ENCODE measurements around the gene FPR1.

FPR1 gene

GRCh38 chr19:51729781-51730180 is 21.9 kb downstream of the FPR1 start:
- Histone ChIP-seq H2AFZ (ENCODE audit: low read depth, low read length) (no peak overlapping the region), H3K27me3 (ENCODE audit: insufficient read depth, low read length, poor library complexity) (no peaks in the 10 kb centered on the region)
- no peak for ATAC-seq (ENCODE audit: insufficient read depth, low read depth)

GRCh38 chr19:51727349-51727880 is 24.3 kb downstream of the FPR1 start:
- H3K9me3 ChIP-seq (ENCODE audit: insufficient read depth, low read length, severe bottlenecking) = peaks cover 4% of the 10 kb centered on the region
- no peak overlapping the region for H3K4me2 ChIP-seq (ENCODE audit: insufficient read depth, low read length)
- H3K9ac ChIP-seq (ENCODE audit: low read depth, low read length) = no peak overlapping the region
- TF ChIP-seq EZH2 (IDR thresholded peaks at IDR 0.05; ENCODE audit: borderline replicate concordance, low read depth, low read length, severe bottlenecking) = no peak
- TF ChIP-seq, protein P1, sequence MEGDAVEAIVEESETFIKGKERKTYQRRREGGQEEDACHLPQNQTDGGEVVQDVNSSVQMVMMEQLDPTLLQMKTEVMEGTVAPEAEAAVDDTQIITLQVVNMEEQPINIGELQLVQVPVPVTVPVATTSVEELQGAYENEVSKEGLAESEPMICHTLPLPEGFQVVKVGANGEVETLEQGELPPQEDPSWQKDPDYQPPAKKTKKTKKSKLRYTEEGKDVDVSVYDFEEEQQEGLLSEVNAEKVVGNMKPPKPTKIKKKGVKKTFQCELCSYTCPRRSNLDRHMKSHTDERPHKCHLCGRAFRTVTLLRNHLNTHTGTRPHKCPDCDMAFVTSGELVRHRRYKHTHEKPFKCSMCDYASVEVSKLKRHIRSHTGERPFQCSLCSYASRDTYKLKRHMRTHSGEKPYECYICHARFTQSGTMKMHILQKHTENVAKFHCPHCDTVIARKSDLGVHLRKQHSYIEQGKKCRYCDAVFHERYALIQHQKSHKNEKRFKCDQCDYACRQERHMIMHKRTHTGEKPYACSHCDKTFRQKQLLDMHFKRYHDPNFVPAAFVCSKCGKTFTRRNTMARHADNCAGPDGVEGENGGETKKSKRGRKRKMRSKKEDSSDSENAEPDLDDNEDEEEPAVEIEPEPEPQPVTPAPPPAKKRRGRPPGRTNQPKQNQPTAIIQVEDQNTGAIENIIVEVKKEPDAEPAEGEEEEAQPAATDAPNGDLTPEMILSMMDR (IDR thresholded peaks at IDR 0.05; ENCODE audit: borderline replicate concordance, extremely low read depth, low read length, poor library complexity, severe bottlenecking) = no peak
- no peaks in the 10 kb centered on the region for H3K36me3 ChIP-seq (ENCODE audit: insufficient read depth, low read length)
- H3K27ac ChIP-seq (ENCODE audit: low read length) = no peak overlapping the region
- H4K20me1 ChIP-seq (ENCODE audit: insufficient read depth, low read length) = peaks cover 2% of the 10 kb centered on the region; the same call in 1 of the 2 replicates
- no peak overlapping the region for H3K4me3 ChIP-seq (ENCODE audit: low read depth in 1 of 2, low read length in 2 of 2)
- no peak for DNase-seq
- H2AFZ ChIP-seq (ENCODE audit: low read depth, low read length) = no peak overlapping the region
- ATAC-seq (ENCODE audit: insufficient read depth, low read depth) = no peak
- H3K4me1 ChIP-seq (ENCODE audit: insufficient read depth, low read length) = no peaks in the 10 kb centered on the region
- no peaks in the 10 kb centered on the region for H3K27me3 ChIP-seq (ENCODE audit: insufficient read depth, low read length, poor library complexity)
- no peaks in the 10 kb centered on the region for H3K79me2 ChIP-seq (ENCODE audit: insufficient read depth, low read length)

More at GRCh38 chr19:51729781-51730180, 21.9 kb downstream of the FPR1 start:
- Histone ChIP-seq H3K79me2 (ENCODE audit: insufficient read depth, low read length) (no peaks in the 10 kb centered on the region), H3K4me3 (ENCODE audit: low read depth in 1 of 2, low read length in 2 of 2) (no peak overlapping the region), H3K4me2 (ENCODE audit: insufficient read depth, low read length) (no peak overlapping the region), H3K36me3 (ENCODE audit: insufficient read depth, low read length) (no peaks in the 10 kb centered on the region), H3K9ac (ENCODE audit: low read depth, low read length) (no peak overlapping the region), H3K9me3 (ENCODE audit: insufficient read depth, low read length, severe bottlenecking) (peaks cover 4% of the 10 kb centered on the region), H4K20me1 (ENCODE audit: insufficient read depth, low read length) (peaks cover 2% of the 10 kb centered on the region; the same call in 1 of the 2 replicates), H3K27ac (ENCODE audit: low read length) (no peak overlapping the region), H3K4me1 (ENCODE audit: insufficient read depth, low read length) (no peaks in the 10 kb centered on the region)
- no peak for TF ChIP-seq EZH2 (IDR thresholded peaks at IDR 0.05; ENCODE audit: borderline replicate concordance, low read depth, low read length, severe bottlenecking)
- TF ChIP-seq, protein P1 (IDR thresholded peaks at IDR 0.05; ENCODE audit: borderline replicate concordance, extremely low read depth, low read length, poor library complexity, severe bottlenecking) = no peak
- DNase-seq = no peak

DNA sequence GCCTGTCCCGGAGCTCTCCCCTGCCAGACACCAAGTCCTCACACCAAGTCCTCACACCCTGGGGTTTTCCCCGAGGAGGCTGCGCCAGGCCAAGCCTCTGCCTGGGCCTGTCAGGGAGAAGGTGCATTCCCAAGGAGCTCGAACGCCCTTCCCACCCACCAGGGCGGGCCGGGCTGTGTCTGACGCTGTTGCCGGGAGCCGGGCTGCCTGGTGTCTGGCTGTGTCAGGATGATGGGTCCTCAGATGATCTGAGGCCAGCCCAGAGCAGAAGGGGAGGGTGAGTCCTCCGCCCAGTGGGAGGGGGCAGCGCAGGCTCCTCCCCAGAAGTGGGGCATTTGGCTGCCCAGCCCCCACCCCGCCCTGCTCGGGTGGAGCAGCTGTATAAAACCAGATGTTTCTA is 25.6 kb downstream of the FPR1 start:
- peaks cover 2% of the 10 kb centered on the region; the same call in 1 of the 2 replicates for H4K20me1 ChIP-seq (ENCODE audit: insufficient read depth, low read length)
- no peak overlapping the region for H3K9ac ChIP-seq (ENCODE audit: low read depth, low read length)
- H3K79me2 ChIP-seq (ENCODE audit: insufficient read depth, low read length) = no peaks in the 10 kb centered on the region
- no peaks in the 10 kb centered on the region for H3K4me1 ChIP-seq (ENCODE audit: insufficient read depth, low read length)
- H3K4me3 ChIP-seq (ENCODE audit: low read depth in 1 of 2, low read length in 2 of 2) = no peak overlapping the region
- peaks cover 4% of the 10 kb centered on the region for H3K9me3 ChIP-seq (ENCODE audit: insufficient read depth, low read length, severe bottlenecking)
- ATAC-seq (ENCODE audit: insufficient read depth, low read depth) (no peak), DNase-seq (no peak)
- H3K4me2 ChIP-seq (ENCODE audit: insufficient read depth, low read length) = no peak overlapping the region
- H3K27me3 ChIP-seq (ENCODE audit: insufficient read depth, low read length, poor library complexity) = no peaks in the 10 kb centered on the region
- no peaks in the 10 kb centered on the region for H3K36me3 ChIP-seq (ENCODE audit: insufficient read depth, low read length)
- no peak overlapping the region for H2AFZ ChIP-seq (ENCODE audit: low read depth, low read length)
- no peak for TF ChIP-seq EZH2 (IDR thresholded peaks at IDR 0.05; ENCODE audit: borderline replicate concordance, low read depth, low read length, severe bottlenecking)
- TF ChIP-seq, protein P1 (IDR thresholded peaks at IDR 0.05; ENCODE audit: borderline replicate concordance, extremely low read depth, low read length, poor library complexity, severe bottlenecking) = no peak
- no peak overlapping the region for H3K27ac ChIP-seq (ENCODE audit: low read length)
